Esophagus muscularis mucosa (tissue), 4 donors: ENCODE measurements around the gene GNG12. TPM values are rescaled to one million over a fixed set of nuclear protein-coding genes. Genes with fewer than 3 reads are reported as not detected.

ENCODE experiments used
- DNase-seq: peaks from one replicate; pipeline ENCODE4 v3.0.0-alpha.2; 2017; ENCODE audit errors: extremely low spot score
- H3K27ac ChIP-seq, 4 donors: fragments of 200-600 bp; sonication (generic); replicated peaks in 1 of 4; 1 replicate in 3 of 4; 2 replicates in 1 of 4; pipeline ENCODE4 v1.5.1; 2016 to 2019; ENCODE audit warnings: mild to moderate bottlenecking in 1 of 4
- H3K27me3 ChIP-seq, 4 donors: fragments of 200-600 bp; sonication (generic); one replicate each; pipeline versions ENCODE4 v1.5.1 to v1.6.0; 2016 to 2019
- H3K36me3 ChIP-seq, 4 donors: fragments of 200-600 bp; sonication (generic); one replicate each; pipeline ENCODE4 v1.5.1; 2016 to 2019
- H3K4me1 ChIP-seq, 4 donors: fragments of 200-600 bp; sonication (generic); one replicate each; pipeline ENCODE4 v1.5.1; 2016 to 2019
- H3K4me3 ChIP-seq, 4 donors: fragments of 200-600 bp; sonication (generic); 1 replicate in 2 of 4; 2 replicates in 2 of 4; pipeline ENCODE4 v1.5.1; 2016 to 2019; ENCODE audit warnings: mild to moderate bottlenecking in 4 of 4, moderate library complexity in 1 of 4
- H3K9me3 ChIP-seq, 4 donors: fragments of 200-600 bp; sonication (generic); 1 replicate in 3 of 4; 2 replicates in 1 of 4; pipeline ENCODE4 v1.5.1; 2016 to 2019
- EP300 ChIP-seq: sonication (generic); formaldehyde crosslinking; IDR thresholded peaks from one replicate; pipeline ENCODE4 v1.6.1; 2017; ENCODE audit warnings: antibody characterized with exemption
- POLR2A ChIP-seq: fragments of 450-650 bp; IDR thresholded peaks from one replicate; pipeline ENCODE4 v1.6.1; 2017; ENCODE audit warnings: antibody characterized with exemption, moderate library complexity, mild to moderate bottlenecking, low read depth
- POLR2AphosphoS5 ChIP-seq, 2 donors: sonication (generic); formaldehyde crosslinking; IDR thresholded peaks; one replicate each; pipeline ENCODE4 v1.6.1; 2017; ENCODE audit warnings: antibody characterized with exemption in 2 of 2
- WGBS: methylation state at CpG from one replicate; pipeline ENCODE4 v1.1.5; 2018; 5-methylcytosine and 5-hydroxymethylcytosine counted together
- intact Hi-C: fragments of 100-400 bp; cut with DNase I; formaldehyde crosslinking; loops from one replicate; pipeline ENCODE4 v1.15.1; 2023
- total RNA-seq, 4 donors: library from RNA; depleted of rRNA; stranded (reverse); fragments of >200 nt; gene quantifications; one replicate each; pipeline versions ENCODE4 v1.1.0 to v1.2.1, GENCODE V29; 2016
- TF ChIP-seq, protein P1 (sequence below), 3 experiments: fragments of 200-600 bp in 2 of 3; fragments of 450-650 bp in 1 of 3; sonication (generic) in 2 of 3; IDR thresholded peaks; one replicate each; pipeline ENCODE4 v1.5.1; 2017 to 2019; ENCODE audit warnings: antibody characterized with exemption in 3 of 3, mild to moderate bottlenecking in 2 of 3, moderate library complexity in 1 of 3

The GNG12 gene
- total RNA-seq, 4 donors from 2014 or later = 108 to 118 (median 111) TPM

DNA sequence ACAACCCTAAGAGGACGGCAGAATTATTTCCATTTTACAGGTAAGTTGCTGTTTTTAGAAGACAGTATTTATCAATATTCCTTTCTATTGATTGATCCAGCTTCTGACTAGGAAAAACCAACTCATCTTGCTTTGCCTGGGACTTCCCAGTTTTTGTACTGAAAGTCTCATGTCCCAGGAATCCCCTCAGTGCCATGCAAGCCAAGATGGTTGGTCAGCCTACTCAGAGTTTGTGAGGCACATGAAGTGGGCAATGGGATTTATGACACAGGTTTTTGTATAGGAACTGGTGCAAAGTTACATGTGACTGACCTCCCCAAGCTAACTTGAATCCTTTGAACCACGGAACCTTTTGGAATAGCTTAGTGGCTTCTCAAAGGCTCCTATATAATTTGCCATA, 45.5 kb downstream of the GNG12 start:
- DNase-seq = no peak
- intact Hi-C loops = loop anchor here (5.0 kb wide), 1 partner anchor 40 kb away; no protein-coding TSS in a partner anchor
- no peaks in the 10 kb centered on the region for H3K27me3 ChIP-seq
- H3K4me3 ChIP-seq = no peak overlapping the region
- 88% methylated on average over 2 of the region's 2 CpGs for WGBS
- H3K4me1 ChIP-seq = peaks cover 24 to 76% (median 67%) of the 10 kb centered on the region in 4 donors
- TF ChIP-seq EP300 (no peak), POLR2AphosphoS5 (IDR thresholded peaks at IDR 0.05) (no peak), POLR2A (no peak)
- TF ChIP-seq, protein P1, sequence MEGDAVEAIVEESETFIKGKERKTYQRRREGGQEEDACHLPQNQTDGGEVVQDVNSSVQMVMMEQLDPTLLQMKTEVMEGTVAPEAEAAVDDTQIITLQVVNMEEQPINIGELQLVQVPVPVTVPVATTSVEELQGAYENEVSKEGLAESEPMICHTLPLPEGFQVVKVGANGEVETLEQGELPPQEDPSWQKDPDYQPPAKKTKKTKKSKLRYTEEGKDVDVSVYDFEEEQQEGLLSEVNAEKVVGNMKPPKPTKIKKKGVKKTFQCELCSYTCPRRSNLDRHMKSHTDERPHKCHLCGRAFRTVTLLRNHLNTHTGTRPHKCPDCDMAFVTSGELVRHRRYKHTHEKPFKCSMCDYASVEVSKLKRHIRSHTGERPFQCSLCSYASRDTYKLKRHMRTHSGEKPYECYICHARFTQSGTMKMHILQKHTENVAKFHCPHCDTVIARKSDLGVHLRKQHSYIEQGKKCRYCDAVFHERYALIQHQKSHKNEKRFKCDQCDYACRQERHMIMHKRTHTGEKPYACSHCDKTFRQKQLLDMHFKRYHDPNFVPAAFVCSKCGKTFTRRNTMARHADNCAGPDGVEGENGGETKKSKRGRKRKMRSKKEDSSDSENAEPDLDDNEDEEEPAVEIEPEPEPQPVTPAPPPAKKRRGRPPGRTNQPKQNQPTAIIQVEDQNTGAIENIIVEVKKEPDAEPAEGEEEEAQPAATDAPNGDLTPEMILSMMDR (IDR thresholded peaks at IDR 0.05) = no peak
- H3K27ac ChIP-seq = peak overlapping the region in 1 of 4 donors; percentile 5
- H3K36me3 ChIP-seq = no peaks in the 10 kb centered on the region
- no peaks in the 10 kb centered on the region for H3K9me3 ChIP-seq

DNA sequence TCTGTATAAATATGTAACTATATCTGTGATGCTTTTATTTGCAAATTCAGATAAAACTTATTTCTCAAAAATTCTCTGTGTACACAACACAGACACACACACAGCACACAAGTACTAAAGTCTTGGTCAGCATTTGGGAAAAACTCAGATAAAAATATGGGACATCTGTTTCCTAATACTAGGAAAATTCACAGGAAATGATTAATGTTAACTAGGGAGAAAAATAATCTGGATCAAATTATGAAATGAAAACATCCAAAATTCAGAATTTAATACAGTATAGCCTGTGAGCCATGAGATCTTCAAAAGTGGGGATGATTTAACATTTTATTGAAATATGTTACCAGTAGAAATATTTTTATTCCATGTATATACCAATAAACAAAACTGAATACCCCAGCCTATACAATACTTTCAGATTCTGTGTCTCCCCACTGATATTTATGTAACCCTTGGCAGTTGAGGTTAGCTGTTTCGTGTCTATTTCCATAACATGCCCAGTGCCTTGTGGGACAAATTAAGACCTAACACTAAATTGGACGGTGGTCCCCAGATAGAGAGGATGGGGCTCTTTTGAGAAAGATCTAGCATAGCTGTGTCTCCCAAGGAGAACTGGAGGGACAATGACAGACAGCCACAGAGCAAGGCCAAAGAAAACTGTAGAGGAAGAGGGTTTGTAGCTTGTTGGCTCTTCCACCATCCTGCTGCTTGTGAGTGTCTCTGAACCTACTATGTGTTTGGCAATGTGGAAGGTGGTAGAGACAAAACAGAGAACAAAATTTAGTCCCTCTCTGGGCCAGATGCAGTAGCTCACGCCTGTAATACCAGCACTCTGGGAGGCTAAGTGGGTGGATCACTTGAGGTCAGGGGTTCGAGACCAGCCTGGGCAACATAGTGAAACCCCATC, 47.2 kb downstream of the GNG12 start:
- 72% methylated on average over 4 of the region's 4 CpGs for WGBS
- TF ChIP-seq POLR2AphosphoS5 (IDR thresholded peaks at IDR 0.05) = no peak
- TF ChIP-seq, protein P1 (IDR thresholded peaks at IDR 0.05) = no peak
- TF ChIP-seq EP300 = no peak
- TF ChIP-seq POLR2A = no peak
- Histone ChIP-seq H3K4me1 (peaks cover 8 to 64% (median 53%) of the 10 kb centered on the region in 4 donors), H3K4me3 (no peak overlapping the region), H3K9me3 (no peaks in the 10 kb centered on the region), H3K36me3 (no peaks in the 10 kb centered on the region), H3K27me3 (no peaks in the 10 kb centered on the region), H3K27ac (peak overlapping the region in 3 of 4 donors; percentile 8 to 23 (median 15))
- intact Hi-C loops = loop anchor here (5.0 kb wide), 1 partner anchor 41 kb away; no protein-coding TSS in a partner anchor
- peak; percentile 83 for DNase-seq

DNA sequence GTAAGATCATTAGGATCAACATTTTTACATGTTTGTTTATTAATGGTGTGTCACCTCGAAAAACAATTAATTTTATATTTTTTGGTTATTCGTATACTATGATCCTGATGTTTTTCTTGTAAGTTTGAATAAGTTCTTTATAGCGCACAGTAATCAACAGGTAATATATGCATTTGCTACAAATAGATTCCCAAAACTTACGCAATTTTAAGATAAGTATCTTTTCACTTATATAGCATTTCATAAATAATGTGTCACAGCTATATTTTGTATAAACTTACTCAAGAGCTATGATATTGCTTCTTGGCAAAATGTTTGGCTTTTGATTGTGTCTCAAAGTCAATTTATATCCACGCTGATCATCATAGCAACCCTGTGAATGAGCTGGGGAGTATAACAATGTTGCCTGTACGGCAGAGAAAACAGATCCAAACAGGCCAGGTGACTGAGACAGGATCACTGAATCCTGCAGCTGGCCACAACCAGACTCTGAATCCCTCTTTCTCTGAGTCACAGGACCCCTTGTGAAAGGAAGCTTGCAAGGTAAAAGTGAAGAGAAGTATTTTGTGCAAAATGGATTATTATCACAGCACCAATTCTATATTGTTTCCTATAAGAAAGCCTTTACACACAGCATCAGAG, 48.6 kb downstream of the GNG12 start:
- TF ChIP-seq EP300 (no peak), POLR2AphosphoS5 (IDR thresholded peaks at IDR 0.05) (no peak), POLR2A (no peak)
- TF ChIP-seq, protein P1 (IDR thresholded peaks at IDR 0.05) = no peak
- Histone ChIP-seq H3K4me3 (no peak overlapping the region), H3K4me1 (peaks cover 13 to 63% (median 52%) of the 10 kb centered on the region in 4 donors), H3K27me3 (no peaks in the 10 kb centered on the region), H3K27ac (no peak overlapping the region), H3K36me3 (no peaks in the 10 kb centered on the region), H3K9me3 (no peaks in the 10 kb centered on the region)
- 77% methylated on average over 6 of the region's 6 CpGs for WGBS
- DNase-seq = no peak
- intact Hi-C loops = loop anchor here (5.0 kb wide), 1 partner anchor 43 kb away; no protein-coding TSS in a partner anchor

DNA sequence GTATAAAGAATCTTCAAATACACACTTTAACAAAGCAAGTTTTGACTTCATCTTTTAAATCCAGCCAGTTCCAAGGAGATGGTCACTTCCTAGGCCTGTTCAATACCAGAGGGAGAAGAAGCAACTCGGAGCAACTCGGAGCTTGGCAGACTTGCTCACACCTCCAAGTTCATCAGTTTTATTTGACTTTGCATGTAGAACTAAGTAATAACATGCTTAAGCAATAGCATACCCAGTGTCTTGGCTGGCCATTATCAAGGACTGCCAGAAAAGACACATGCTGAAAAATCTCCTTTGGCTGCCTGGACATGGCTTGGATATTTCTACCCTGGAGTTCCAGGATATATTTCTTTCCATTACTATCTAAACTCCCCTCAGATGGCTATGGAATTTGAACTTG, 52.6 kb downstream of the GNG12 start:
- no peak for DNase-seq
- Histone ChIP-seq H3K27me3 (no peaks in the 10 kb centered on the region), H3K27ac (peak overlapping the region; percentile 11 to 40 (median 32)), H3K36me3 (peaks cover 0 to 10% (median 4%) of the 10 kb centered on the region in 4 donors), H3K4me1 (peaks cover 16 to 55% (median 36%) of the 10 kb centered on the region in 4 donors), H3K4me3 (no peak overlapping the region), H3K9me3 (no peaks in the 10 kb centered on the region)
- TF ChIP-seq POLR2AphosphoS5 (IDR thresholded peaks at IDR 0.05) (peak in 1 of 2 donors; percentile 38), EP300 (no peak), POLR2A (no peak)
- 59% methylated on average over 2 of the region's 2 CpGs for WGBS
- intact Hi-C loops = no loop called here

DNA sequence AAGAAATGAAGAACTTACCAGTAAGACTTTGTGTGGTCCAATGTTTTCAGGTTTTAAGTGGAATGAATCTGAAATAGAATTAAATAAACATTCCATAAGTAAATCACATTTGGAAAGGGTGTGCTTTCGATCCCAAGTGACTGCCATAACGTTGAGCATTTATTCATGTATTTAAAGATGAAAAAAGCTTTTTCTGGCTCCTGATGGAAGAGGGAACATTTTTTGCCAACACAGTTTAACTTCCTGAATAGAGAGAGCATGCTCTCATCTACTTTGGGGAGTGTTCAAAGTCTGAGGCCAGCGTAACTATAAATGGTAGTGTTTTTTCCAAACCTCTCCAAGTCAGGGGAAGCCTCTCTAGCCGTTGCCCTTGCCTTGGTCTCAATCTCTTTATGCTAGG, 55.8 kb downstream of the GNG12 start:
- TF ChIP-seq POLR2AphosphoS5 (IDR thresholded peaks at IDR 0.05) (no peak), POLR2A (no peak), EP300 (no peak)
- TF ChIP-seq, protein P1 (IDR thresholded peaks at IDR 0.05) = no peak
- Histone ChIP-seq H3K4me1 (peaks cover 16 to 45% (median 28%) of the 10 kb centered on the region in 4 donors), H3K36me3 (peaks cover 0 to 22% (median 8%) of the 10 kb centered on the region in 4 donors), H3K9me3 (no peaks in the 10 kb centered on the region), H3K4me3 (no peak overlapping the region), H3K27ac (peak overlapping the region; percentile 54 to 72 (median 62)), H3K27me3 (no peaks in the 10 kb centered on the region)
- no peak for DNase-seq
- intact Hi-C loops = loop anchor here (10.0 kb wide), 1 partner anchor 567 kb away; no protein-coding TSS in a partner anchor
- 18% methylated on average over 4 of the region's 4 CpGs for WGBS
